Activated CD4-positive, alpha-beta T cell treated with anti-CD3 and anti-CD28 coated beads, Interleukin-10, Interleukin-2, amounts not matched to agents 100 ng/mL and 50 ng/mL, durations not matched to agents 16 hours and 8 hours (primary cell): ENCODE results near the gene COX8A.
"Not testable (repeated sequence)": the region's sequence is repeated elsewhere in the genome, so short reads cannot be mapped to it uniquely, and the experiment has no call there.

Experiments
- DNase-seq: peaks from one replicate; pipeline ENCODE4 v3.0.0-alpha.2; 2020

Gene COX8A, protein sequence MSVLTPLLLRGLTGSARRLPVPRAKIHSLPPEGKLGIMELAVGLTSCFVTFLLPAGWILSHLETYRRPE

DNA sequence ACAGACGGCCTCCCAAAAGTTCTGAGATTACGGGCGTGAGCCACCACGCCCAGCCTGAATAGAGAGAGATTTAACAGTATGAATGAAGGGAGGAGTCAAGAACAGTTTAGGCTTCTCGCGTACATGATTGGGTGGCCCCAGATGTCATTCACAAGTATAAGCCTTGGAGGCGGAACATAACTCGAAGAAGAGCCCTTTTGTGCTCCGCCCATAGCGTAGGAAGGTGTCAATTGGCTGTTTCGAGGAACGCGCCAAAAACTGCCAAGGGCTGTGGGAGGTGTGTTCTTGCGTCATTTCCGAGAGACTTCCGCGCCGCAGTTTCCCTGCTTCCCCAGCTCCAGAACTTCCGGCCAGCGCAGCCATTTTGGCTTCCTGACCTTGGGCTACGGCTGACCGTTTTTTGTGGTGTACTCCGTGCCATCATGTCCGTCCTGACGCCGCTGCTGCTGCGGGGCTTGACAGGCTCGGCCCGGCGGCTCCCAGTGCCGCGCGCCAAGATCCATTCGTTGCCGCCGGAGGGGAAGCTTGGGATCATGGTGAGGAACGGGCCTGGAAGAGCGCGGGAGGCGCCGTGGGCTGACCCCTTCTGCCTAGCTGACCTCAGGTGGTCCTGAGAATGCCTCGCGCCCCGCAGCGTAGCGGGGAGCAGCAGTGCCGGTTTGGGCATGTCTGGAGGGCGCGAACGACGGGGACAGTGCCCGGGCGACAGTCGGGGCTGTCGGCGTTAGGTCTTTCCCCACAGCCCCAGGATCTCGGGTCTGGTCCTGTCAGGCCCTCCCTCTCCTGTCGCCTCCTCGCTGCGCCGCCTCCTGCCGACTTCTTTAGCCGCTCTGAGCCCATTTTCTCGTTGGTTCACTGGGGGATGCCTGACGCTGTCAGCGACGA is at the start of gene COX8A:
TSS of gene COX8A (plus strand) at position 362 of the 885 bp plus-strand sequence. CDS start at position 423, 61 bp downstream.
- DNase-seq, result peak; percentile 99

DNA sequence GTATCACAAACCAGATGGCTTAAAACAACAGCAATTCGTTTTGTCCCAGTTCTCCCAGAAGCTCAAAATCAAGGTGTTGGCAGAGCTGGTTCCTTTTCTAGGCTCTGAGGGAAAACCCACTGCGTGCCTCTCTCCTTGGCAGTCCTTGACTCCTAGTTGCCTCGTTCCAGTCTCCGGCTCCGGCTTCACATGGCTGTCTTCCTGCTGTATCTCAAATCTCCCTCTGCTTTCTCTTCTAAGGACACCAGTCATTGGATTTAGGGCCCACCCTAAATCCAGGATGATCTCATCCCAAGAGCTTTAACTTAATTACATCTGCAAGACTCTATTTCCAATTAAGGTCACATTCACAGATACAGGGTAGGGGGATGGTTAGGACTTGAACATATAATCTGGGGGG is 44.8 kb upstream of the COX8A start:
- DNase-seq, result no peak

DNA sequence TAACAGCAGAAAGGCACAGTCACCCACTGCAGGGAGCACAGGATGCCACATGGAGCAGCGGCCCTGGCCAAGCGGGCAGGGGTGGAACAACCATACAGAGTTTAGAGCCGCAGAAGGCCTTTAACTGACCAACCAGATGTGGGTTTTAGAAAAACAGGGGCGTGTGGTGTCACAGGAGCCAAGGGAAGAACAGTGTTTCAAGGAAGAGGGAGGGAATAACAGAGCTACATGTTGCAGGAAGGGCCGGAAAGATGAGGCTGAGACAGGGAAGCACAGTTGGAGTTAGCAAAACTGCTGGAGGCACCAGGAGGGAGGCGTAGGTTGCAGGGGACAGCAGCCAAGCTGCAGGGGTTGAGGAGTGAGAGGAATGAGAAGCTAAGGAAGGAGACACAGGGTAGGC is 43.4 kb upstream of the COX8A start:
- no peak for DNase-seq

DNA sequence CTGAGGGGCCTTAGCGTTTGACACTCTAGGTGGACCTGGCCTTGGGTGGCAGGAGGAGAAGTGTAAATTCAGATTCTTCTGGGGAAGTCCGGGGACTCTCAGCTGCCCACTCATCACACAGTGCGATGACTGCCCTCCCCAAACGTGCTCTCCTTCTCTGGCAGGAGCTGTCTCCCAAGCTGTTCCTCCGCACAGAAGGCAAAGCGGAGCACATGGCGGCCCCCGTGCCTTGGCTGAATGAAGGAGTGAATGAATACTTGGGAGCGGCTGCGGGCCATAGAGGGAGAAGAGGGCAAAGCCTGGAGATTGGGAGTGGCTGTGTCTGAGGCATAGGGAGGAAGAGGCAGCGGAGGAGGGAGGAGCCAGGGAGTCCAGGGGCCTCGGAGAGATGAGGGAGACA is 42.5 kb upstream of the COX8A start:
- no peak for DNase-seq

DNA sequence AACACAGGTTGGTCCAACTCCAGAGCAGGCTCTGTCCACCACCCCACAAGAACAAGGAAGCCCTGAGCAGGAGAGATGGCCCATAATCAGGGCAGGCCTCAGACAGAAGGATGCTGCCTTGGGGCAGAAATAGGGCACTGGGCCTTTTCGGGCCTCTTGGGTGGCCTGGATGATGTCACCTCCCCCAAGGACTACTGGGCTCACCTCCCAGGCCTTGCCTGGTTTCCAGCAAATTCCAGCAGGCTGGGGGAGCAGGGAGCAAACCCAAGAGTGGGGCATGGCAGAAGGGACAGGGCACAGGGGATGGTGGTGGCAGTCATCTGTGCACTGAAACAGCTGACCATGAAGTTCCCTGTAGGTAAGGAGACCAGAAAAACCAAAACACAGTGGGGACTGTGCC is 41.0 kb upstream of the COX8A start:
- DNase-seq, result no peak

DNA sequence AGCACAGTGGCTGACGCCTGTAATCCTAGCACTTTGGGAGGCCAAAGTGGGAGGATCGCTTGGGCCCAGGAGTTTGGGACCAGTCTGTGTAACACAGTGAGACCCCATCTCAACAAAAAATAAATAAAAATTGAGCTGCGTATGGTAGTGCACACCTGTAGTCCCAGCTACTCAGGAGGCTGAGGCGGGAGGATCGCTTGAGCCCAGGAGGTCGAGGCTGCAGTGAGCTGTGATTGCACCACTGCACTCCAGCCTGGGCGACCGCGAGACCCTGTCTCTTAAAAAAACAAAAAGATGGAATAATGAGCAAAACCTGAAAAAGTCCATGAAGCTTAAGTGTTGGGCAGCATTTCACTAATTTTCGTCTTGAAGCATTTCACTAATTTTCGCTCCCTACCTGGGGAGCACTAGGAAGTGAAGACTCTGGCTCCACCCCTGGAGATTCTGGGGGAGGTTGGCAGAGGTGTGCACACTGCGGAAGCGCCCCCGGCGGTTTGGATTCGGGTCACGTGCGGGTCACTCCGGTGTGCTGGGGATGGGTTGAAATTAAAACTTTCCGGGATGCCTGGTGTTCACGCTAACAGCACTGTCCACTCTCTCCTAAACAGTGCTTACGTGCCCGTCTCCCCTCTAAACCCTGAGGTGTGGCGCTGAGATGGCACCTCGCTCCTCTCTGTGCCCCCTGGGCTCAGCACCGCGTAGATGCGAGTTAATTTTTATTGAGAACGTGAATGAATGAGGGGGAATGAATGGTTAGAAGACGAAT is 36.5 kb upstream of the COX8A start:
- peak; percentile 26 for DNase-seq

DNA sequence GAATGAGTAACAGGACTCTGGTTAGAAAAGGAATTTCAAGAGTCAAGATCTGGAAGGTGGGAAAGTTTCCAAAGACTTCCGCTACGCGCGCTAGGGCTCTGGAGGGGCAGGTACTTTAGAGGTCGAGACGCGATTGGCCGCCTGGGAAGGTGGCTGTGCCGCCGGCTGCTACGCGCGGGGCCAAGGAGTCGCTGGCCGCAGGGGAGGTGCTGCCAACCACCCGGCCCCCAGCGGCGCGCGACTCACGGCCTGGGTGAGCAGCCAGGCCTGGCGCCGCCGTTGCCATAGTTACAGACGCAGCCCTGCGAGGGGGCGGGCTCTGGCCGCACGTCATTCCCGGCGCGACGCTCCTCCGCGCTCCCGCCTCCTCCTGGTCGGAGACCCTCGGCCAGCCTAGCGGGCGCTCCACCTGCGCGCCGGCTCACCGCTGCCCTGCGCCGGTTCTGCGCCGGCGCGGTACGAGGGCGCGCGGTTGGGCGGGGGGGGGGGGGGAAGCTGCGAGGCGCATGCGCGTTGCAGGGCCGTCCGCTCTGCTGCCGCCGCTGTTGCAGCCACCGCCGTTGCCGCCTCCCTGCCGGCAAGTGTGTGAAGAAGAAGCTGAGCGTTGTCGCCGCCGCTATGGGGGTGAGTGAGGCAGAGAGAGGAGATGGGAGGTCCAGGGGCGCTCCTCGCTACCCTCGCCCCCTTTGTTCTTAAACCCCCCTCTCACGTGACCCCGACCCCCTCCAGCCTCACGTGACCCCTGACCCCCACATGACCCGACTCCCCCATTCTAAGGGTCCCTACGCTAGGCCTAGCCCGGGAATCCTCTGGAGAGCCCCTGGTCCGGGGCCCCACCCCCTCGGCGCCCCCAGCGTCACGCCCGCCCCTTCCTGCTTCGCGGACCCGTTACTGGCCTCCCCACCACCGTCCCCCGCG is 35.7 kb upstream of the COX8A start, which contains the start of gene NAA40:
TSS of gene NAA40 (plus strand) at position 524 of the 918 bp plus-strand sequence. CDS start at position 619, 95 bp downstream.
- peak; percentile 98 for DNase-seq

DNA sequence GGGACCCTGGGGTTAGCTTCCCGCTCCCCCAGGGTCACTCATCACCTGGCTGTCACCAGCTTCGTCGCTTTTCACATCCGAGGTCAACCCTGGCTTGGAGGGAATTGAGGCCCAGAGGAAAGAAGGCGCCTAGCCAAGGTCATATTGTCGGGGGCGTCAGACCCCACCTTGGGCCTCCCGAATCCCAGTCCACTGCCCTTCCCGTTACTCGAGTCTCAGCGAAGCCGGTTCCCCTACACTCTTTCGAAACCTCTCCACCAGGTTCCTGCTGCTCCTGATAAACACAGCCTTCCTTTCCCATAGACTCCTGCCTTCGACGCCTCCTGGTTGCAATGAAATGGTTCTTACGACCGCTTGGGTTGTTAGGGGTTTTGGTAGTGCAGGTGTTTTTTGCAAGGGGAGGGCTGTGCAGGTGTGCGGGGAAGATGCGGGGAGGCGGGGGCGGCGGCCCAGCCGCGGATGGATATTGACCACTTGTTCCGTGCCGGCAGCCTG is 35.0 kb upstream of the COX8A start:
- DNase-seq, result no peak

DNA sequence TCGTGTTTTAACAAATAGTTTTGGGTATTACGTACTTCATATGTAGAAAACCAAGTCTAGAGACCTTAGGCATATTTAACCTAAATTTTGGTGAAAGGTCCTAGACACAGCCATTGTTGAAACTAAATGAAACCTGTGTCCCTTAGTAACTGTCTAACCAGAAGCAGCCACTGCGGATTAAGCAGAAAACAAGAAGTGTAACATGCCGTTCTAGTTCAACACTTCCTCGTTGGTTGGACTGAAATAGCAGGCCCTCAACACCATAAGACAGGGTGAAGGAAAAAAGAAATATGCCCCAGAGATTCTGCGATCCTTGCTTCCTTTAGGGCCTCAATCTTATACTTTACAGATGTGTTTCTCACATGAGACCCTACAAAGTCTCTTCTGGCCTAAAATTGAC is 33.6 kb upstream of the COX8A start:
- no peak for DNase-seq

DNA sequence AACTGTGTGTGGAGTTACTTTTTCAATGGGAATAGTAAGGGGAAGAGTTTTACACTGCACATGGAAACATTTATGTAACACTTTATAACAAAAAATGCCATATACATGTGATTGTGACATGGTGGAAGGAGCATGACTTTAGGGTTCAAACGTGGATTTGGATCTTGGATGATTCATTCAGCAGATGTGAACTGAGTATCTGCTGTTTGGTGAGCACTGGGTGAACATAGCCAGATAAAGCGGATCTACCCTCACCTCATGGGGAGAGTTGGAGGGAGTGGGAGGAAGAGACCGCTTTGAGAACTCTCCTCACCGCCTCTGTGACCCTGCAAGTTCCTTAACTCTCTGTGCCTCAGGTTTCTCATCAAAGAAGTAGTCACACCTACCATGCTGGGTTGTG is 32.5 kb upstream of the COX8A start:
- no peak for DNase-seq

DNA sequence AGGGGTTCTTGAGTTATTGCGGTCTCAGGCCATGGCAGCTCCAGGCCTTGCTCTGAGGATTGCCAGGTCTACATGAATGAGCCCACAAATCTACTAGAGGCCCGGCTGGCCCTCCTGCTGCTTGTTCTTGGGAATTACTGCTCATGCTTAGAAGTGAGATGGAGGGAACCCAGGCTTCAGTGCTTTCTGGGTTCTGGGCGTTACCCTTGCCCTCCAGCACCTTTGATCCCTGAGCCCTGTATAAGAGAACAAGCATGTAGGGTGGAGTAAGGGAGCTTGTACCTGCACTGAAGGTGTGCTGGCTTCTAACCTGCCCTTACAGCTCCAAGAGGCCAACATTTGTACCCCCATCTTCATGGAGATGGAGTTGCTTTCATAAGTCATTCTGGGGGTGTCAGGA is 31.6 kb upstream of the COX8A start:
- DNase-seq, result no peak

DNA sequence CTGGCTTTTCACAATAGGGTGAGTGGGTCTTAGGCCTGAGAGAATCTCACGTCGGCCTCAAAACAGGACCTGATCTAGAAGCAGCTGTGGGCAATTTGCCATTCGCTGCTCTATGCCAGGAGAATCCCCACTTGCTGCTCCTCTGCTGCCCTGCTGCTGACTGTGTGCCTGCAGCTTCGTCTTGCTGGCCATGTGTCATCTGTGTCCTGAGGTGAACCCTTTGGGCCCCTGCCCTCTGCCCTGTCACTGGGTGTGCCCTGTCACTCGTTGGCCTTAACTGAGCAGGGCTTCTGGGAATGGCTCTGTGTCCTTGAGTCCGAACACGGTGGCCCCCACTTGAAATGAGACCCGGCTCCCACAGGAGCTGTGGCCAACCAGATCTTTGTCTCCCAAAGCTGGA is 29.4 kb upstream of the COX8A start:
- no peak for DNase-seq

DNA sequence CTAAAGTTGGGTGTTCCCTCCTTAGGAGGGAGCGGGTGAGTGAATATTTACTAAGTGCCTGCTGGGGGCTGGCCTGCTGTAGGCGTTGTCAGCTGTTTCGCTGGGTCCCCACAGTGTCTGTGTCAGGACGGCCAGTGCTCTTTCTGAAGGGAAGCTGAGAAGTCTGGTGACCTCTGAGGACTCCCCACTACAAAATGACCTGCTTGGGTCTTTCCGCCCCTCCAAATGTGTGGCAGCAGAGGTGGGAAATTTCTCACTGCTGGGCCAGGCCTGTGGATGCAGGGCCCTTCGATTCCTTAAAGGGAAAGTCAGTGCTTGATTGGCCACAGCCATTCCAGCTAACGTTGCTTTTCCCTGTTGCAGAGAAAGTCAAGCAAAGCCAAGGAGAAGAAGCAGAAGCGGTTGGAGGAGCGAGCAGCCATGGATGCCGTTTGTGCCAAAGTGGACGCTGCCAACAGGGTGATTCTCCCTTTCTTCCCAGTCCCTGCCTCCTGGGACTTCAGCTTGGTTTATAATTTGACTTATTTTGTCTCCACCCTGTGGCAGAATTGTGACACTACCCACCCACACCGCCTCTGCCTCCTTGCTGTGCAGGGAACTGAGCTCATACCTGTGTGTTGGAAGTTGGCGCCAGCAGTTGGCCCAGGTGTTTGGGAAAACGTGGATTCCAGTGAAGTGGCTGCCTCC is 28.8 kb upstream of the COX8A start:
- DNase-seq, result peak; percentile 51

DNA sequence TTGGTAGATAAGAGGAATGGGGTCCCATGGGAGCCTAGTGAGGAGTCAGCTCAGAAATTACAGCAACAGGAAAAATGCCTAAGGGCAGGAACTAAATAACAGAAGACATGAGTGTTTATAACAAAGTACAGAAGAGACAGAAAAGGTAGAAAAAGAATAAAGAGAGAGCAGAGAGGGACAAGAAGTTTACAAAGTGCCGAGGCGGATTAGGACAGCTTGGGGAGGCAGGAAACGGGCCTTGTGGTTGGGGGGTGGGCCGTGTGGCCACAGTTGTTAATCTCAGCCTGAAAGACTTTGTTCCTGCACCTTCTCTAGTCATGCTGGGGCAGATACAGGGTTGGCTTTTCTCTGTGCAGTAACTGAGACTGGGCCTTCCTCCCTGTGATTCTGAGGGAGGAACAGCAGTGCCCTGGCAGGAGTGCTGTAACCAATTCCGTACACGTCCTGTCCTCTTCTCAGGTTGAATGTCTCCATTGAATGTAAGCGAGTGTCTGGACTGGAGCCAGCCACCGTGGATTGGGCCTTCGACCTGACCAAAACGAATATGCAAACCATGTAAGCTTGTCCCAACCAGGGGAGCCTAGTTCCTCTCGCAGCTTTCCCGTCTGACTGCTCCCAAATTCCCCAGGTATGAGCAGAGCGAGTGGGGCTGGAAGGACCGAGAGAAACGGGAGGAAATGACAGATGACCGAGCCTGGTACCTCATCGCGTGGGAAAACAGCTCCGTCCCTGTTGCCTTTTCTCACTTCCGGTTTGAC is 22.5 kb upstream of the COX8A start:
- peak; percentile 51 for DNase-seq

DNA sequence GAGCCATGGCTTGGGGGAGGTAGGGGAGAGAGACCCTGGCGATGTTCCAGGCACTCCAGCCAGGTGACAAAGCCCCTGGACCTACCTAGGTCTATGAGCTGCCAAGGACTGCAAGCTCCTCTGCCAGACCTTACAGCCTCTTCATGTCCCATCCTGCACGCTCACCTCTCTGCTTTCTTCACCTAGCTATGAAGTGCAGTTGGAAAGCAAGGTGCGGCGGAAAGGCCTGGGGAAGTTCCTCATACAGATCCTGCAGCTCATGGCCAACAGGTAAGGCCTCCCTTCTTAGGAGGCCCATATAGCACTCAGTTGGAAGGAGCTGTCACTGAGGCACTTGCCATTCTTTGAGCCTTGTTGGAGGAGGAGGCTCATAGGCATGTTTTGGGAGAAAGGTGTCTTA is 21.9 kb upstream of the COX8A start:
- DNase-seq, result no peak

DNA sequence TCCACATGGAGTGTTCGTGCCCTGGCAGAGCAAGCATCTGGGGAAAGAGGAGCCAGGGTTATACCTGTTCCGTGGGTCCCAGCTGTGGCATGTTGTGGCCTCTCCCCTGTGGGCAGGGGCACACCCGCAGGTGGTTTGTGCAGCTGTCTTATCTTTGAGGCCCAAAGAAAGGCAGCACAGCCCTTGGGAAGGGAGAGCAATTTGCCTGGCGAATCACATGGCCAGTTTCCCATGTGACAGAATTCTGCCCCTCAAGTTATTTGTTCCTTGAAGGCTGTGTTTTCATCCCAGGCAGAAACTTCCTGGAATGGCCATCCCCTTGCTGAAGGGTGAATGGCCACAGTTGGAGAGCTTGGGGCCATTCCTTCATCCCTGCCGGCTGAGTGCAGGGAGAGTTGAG is 16.4 kb upstream of the COX8A start:
- no peak for DNase-seq

DNA sequence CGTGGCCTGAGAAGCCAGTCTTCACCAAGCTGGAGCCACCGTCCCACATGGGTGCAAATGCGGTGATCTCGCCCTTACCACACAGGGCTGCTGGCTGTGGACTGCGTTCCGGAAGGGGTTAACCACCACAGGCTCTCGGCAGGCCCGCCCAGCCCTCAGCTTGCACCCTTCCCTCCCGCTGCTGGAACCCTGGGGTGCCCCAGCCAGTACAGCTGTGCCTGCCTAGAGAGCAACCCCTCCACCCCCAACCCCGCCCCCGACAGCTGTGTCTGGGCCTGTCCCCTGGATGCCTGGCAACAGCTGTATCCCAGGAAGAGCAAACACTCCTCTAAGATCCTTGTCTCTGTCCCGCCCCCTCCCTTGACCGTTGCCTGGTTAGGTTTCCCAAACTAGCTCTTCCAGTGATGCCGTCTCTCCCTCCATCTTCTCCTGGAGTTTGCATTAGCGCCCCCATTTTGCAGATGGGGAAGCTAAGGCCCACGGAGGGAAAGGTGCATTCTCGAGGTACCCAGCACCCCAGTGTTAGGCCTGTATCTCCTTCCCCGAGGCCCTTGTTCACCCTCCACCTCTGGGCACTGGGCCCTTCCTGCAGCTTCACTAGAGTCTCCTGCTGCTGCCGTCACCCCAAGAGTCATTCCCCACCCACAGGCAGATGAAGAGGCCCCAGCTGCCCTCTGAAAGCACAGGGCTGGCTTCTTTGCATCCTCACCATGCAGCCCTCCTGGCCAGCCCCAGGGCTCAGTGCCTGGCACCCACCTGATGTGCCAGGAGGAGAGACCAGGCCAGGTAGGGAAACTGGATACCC is 12.6 kb upstream of the COX8A start:
- peak; percentile 61 for DNase-seq

DNA sequence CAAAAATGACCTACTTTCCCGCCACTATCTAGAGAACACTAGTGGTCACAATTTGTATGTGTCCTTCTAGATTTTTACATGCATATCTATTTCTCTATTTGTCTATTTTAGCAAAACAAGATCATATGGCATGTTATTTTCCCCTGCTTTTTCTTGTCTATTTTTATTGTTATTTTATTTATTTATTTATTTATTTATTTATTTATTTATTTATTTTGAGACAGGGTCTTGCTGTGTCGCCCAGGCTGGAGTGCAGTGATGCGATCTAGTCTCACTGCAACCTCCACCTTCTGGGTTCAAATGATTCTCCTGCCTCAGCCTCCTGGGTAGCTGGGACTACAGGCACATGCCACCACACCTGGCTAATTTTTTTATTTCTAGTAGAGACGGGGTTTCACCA is 10.5 kb upstream of the COX8A start:
- DNase-seq, result not testable (repeated sequence)

DNA sequence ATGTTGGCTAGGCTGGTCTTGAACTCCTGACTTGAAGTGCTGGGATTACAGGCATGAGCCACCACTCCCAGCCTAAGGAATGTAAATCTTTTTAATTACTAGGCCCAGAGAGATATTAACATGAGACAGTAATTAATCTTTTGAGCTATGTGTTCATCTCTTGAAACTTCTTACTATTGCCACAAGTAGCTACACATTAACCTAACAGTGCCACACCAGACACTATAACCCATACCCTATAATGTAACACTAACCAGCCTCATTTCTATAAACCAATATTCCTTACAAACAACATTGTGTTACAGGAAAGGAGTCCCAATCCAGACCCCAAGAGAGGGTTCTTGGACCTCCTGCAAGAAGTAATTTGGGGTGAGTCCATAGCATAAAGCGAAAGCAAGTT is 8.0 kb upstream of the COX8A start:
- no peak for DNase-seq

DNA sequence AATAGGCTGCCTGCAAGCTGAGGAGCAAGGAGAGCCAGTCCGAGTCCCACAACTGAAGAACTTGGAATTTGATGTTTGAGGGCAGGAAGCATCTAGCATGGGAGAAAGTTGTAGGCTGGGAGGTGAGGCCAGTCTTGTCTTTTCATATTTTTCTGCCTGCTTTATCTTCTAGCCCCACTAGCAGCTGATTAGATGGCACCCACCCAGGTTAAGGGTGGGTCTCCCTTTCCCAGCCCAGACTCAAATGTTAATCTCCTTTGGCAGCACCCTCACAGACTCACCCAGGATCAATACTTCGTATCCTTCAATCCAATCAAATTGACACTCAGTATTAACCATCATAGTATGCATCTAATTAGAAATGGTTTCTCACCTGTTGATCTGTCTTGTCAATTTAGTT is 5.0 kb upstream of the COX8A start:
- no peak for DNase-seq
